T-helper 1 cell treated with Interleukin-12 subunit alpha and Interleukin-12 subunit beta and Interleukin-4 antibody, amounts not matched to agents 30 ng/mL and 1 ng/mL, for 36 hours (primary cell): Measurements from ENCODE around the gene ZG16. TPM values are rescaled to one million over a fixed set of nuclear protein-coding genes. Genes with fewer than 3 reads are reported as not detected.

Experiments used
- intact Hi-C: fragments of 100-400 bp; cut with micrococcal nuclease; formaldehyde crosslinking; loops from one replicate; pipeline ENCODE4 v1.15.1; 2024
- total RNA-seq: library from RNA; stranded (reverse); gene quantifications from 2 replicates; pipeline ENCODE4 v1.2.3, GENCODE V29; 2022

The ZG16 gene
- total RNA-seq, 1 donor from 2014 or later: not detected

DNA sequence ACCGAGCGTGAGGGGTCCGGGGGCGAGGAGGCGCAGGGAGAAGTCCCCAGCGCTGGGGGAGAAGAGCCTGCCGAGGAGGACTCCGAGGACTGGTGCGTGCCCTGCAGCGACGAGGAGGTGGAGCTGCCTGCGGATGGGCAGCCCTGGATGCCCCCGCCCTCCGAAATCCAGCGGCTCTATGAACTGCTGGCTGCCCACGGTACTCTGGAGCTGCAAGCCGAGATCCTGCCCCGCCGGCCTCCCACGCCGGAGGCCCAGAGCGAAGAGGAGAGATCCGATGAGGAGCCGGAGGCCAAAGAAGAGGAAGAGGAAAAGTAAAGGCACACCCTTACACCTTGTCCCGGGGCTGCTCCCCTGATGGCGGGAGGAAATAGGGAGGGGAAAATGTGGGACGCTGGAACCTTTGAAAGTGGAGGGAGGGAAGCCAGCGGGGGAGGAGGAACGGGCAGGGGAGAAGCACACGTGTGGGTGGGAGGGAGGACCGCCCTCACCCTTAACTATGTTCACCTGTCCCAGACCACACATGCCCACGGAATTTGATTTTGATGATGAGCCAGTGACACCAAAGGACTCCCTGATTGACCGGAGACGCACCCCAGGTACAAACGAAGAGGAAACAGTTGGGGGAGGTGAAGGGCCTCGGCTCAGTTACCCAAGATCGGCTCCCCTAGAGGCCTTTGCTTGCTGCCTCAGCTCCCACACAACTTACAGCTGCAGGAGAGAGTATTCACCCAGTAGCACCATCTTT is 38.8 kb downstream of the ZG16 start:
- intact Hi-C loops: loop anchor here (1.0 to 2.0 kb wide), 8 partner anchors 8 to 841 kb away; partner anchors contain the start of genes CDIPT, FBRS, KIF22 and TAOK2

DNA sequence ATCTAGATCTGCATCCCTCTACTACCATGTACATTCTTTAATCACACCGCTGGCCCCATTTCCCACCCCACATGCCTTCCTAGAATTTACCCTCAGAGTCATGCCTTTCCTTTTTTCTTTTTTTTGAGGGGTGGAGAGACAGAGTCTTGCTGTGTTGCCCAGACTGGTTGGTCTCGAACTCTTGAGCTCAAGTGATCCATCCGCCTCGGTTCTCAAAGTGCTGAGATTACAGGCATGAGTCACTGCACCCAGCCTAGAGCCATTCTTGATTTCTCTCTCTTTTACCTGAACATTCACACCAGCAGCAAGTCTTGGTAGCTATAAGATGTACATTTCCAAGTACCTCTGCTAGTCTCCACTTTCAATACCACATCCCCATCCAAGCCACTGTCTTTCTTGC is 40.0 kb downstream of the ZG16 start:
- intact Hi-C loops: no loop called here

DNA sequence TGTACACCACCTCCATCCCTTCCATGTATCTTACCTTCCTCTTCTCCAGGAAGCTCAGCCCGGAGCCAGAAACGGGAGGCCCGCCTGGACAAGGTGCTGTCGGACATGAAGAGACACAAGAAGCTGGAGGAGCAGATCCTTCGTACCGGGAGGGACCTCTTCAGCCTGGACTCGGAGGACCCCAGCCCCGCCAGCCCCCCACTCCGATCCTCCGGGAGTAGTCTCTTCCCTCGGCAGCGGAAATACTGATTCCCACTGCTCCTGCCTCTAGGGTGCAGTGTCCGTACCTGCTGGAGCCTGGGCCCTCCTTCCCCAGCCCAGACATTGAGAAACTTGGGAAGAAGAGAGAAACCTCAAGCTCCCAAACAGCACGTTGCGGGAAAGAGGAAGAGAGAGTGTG is 41.5 kb downstream of the ZG16 start:
- intact Hi-C loops: no loop called here

DNA sequence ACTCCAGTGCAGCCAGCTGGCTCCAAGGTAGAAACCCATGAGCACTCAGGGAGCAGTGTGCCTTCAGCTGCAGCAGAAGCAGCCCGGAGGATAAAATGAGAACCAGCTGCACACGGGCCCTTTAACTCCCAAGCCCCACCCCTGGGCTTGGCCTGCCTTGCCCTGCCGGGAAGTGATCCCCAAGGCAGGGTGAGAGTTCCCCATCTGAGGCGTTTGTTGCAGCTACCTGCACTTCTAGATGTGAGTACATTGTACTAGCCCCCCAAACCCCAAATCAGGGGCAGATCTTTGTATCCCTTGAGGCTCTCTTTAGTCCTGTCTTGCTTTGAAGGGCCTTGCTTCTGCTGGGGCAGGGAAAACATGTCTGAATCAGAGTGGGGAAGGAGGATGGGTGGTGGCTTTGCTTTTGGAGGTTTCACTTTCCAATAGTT is 42.2 kb downstream of the ZG16 start, which contains the start of gene MVP:
Gene MVP (plus strand): TSS at position 192 of the 431 bp plus-strand sequence. CDS start 10,088 bp downstream, outside the sequence.
- intact Hi-C loops: loop anchor here (1.0 to 10.0 kb wide), 7 partner anchors 15 to 207 kb away; partner anchors contain the start of genes C16orf54, CDIPT, KCTD13 and TMEM219

DNA sequence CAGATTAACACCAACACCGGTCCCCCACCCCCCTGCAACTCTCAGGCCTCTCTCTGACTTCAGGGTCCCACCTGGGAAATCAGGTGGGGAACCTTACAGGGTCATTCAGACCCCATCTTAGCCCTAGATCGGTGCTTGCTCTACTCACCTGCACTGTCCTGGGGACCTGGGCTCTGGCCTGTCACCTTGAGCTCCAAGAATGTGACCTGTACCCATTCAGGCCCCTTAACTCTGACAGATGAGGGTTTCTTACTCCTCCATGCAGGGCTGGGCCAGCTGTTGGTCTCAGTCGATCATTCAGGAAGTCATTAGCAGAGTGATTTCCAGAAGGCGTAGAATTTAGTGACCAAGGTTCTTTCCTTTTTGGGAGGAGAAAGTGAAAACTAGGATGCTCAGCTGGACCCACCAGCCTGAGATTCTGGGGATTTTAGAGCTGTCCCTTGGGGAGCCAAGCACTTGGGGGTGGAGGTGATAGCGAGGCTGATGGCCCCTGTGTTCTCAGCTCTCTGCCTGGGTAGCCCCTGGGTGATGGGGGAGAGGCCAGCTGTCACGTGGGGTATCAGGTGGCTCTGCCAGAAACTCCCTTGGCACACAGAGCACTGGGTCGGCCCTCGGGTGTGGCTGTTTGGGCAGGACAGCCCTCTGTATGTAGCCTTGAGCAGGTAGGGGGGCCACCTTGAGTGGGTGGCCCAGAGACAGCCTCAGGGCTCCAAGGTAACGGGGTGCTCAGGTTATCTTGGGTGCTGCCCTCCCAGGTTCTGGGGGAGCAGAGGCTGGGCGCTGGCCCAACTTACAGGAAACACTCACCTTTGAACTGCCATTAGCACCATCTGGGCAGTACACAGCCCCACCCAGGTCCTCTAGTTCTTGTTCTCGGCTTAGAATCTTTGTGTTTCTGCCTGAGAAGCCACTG is 42.9 kb downstream of the ZG16 start:
- intact Hi-C loops: loop anchor here (1.0 to 10.0 kb wide), 7 partner anchors 16 to 208 kb away; partner anchors contain the start of genes C16orf54, CDIPT, KCTD13 and TMEM219

DNA sequence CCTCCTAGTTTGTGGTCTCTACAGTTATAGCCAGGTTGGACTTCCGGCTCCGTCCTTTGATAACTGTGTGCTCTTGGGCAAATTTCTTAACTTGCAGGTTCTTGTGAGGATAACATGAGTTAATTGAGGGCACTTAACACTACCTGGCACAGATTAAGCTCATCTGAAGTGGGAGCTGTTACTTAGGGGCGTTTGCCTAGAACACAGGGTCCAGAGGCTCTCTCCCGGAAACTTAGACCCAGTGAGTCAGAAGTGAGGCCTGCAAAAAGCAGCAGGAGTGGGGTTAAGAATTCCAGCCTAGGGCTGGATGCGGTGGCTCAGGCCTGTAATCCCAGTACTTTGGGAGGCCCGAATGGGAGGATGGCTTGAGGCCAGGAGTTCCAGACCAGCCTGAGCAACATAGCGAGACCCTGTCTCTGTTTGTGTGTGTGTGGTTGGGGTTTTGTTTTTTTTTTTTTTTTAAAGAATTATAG is 43.6 kb downstream of the ZG16 start:
- intact Hi-C loops: loop anchor here (2.0 to 10.0 kb wide), 5 partner anchors 17 to 209 kb away; partner anchors contain the start of genes C16orf54, KCTD13 and TMEM219

DNA sequence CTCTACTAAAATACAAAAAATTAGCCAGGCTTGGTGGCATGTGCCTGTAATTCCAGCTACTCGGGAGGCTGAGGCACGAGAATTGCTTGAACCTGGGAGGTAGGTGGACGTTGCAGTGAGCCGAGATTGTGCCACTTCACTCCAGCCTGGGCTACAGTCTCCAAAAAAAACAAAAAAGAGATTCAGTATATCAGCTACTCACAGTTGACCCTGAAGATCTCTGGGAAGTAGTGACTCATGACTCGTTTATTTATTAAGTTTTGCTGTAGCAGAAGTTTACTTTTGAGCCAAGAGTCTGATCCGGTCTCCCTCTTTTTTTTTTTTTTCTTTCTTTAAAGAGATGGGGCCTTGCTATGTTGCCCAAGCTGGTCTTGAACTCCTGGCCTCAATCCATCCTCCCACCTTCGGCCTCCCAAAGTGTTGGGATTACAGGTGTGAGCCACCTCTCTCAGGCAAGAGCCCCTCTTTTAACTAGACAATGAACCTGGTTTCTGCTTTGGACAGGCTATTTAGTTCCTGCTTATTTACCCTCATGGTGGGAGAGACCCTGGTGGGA is 46.6 kb downstream of the ZG16 start:
- intact Hi-C loops: loop anchor here (1.0 to 10.0 kb wide), 3 partner anchors 8 to 198 kb away; partner anchors contain the start of genes C16orf92, KCTD13 and PAGR1

DNA sequence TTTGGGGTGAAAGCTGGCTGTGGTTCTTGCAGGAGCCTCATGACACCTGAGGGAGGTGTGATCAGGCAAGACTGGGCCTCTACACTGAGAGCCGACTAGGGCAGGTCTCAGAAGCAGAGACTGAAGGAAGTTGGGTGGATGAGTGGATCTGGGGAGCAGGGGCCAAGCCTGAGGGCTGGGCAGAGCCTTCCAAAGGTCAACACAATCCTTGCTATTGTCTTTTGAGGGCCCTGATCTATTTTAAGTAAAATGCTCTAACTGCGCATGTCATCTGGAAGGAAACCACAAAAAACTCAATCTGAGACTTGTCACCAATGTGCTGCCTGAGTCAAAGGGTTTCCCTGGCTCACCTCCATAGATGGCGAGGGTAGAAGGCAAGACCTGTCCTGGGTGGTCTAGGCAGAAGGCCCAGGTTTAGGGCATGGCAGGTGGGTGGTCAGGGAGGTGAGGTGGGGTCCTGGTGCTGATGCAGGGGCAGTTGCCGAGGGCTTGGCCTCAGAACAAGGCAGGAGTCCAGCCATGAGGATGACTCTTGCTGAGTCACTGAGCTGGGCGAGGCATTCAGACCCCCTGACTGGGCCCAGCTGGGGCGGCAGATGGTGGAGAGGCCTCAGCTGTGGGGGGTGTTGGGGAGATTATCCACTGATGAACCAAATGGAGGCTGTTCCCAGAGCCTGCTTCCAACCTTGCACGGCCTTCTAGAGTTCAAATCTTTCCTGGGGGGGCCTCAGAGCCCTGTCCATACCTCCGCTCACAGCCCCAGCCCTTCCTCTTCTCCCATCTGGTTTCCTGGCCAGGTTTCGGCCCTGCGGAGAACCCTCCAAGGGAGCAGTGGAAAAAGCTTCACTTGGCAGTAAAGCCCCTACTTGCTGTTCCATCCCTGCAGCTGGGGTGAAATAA is 47.3 kb downstream of the ZG16 start:
- intact Hi-C loops: loop anchor here (1.0 to 10.0 kb wide), 3 partner anchors 9 to 197 kb away; partner anchors contain the start of genes C16orf92, KCTD13 and PAGR1

DNA sequence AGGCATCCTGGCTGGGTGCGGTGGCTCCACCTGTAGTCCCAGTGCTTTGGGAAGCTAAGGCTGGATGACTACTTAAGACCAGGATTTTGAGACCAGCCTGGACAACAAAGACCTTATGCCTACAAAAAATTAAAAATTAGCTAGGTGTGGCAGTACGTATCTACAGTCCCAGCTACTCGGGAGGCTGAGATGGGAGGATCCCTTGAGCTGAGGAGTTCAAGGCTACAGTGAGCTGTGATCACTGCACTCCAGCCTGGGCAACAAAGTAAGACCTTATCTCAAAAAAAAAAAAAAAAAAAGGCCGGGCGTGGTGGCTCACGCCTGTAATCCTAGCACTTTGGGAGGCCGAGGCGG is 48.3 kb downstream of the ZG16 start:
- intact Hi-C loops: loop anchor here (5.0 to 10.0 kb wide), 2 partner anchors 98 to 196 kb away; partner anchors contain the start of genes C16orf92 and KCTD13

DNA sequence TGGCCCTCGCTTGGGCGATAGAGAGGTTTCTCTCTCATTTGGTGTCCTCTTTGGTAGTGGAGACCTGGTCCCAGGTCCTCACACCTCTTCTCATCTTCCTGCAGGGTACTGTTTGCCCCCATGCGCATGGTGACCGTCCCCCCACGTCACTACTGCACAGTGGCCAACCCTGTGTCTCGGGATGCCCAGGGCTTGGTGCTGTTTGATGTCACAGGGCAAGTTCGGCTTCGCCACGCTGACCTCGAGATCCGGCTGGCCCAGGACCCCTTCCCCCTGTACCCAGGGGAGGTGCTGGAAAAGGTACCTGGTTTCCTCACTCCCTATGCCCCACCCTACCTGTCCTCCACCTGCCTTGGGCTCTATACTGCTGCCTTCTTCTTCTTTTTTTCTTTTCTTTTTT is 52.7 kb downstream of the ZG16 start:
- intact Hi-C loops: no loop called here

DNA sequence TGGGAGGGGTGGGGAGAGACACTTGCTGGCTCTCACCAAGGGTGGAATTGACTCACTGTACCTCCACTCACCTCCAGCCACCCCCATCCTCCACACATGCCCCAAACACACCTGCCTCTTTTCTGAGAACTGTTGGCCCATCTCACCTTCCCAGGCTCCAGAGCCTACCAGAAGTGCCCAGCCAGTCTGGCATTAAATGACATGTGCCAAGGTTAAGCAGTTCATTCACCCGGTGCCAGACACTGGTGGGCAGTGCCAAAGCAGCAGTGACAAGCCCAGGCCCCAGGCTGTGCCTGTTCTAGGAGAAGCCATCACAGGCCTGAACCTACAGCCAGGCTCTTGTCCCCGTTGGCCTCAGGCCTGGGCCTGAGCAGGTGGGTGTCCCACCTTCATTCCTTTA is 53.4 kb downstream of the ZG16 start:
- intact Hi-C loops: no loop called here

Other genes starting within 250 kb of the ZG16 start
- 381 and 388 TPM in 2 replicates for gene SPN, start 115.0 kb upstream of the ZG16 start, total RNA-seq
- 8.0 and 9.1 TPM in 2 replicates for gene QPRT, start 99.1 kb upstream of the ZG16 start, total RNA-seq
- gene C16orf54, start 32.3 kb upstream of the ZG16 start, total RNA-seq: 61.6 and 65.2 TPM in 2 replicates
- gene KIF22, start 12.5 kb downstream of the ZG16 start, total RNA-seq: 129 and 133 TPM in 2 replicates
- 353 and 357 TPM in 2 replicates for gene MAZ, start 28.3 kb downstream of the ZG16 start, total RNA-seq
- gene PRRT2, start 33.9 kb downstream of the ZG16 start, total RNA-seq: 0.61 and 0.91 TPM in 2 replicates
- 24.3 and 24.8 TPM in 2 replicates for gene PAGR1, start 37.9 kb downstream of the ZG16 start, total RNA-seq
- gene MVP, start 42.2 kb downstream of the ZG16 start, total RNA-seq: 263 and 268 TPM in 2 replicates
- gene CDIPT, start 85.0 kb downstream of the ZG16 start, total RNA-seq: 68.7 and 75.4 TPM in 2 replicates
- 0.07 TPM in 2 replicates for gene SEZ6L2, start 121.3 kb downstream of the ZG16 start, total RNA-seq
- 0.17 and 0.32 TPM in 2 replicates for gene ASPHD1, start 122.2 kb downstream of the ZG16 start, total RNA-seq
- 42.2 and 48.4 TPM in 2 replicates for gene KCTD13, start 148.0 kb downstream of the ZG16 start, total RNA-seq
- gene TMEM219, start 183.8 kb downstream of the ZG16 start, total RNA-seq: 46.1 and 54.0 TPM in 2 replicates
- 39.8 and 41.5 TPM in 2 replicates for gene TAOK2, start 195.6 kb downstream of the ZG16 start, total RNA-seq
- 35.8 and 36.9 TPM in 2 replicates for gene HIRIP3, start 217.4 kb downstream of the ZG16 start, total RNA-seq
- 98.2 and 112 TPM in 2 replicates for gene INO80E, start 218.0 kb downstream of the ZG16 start, total RNA-seq
- gene DOC2A, start 232.8 kb downstream of the ZG16 start, total RNA-seq: not detected in 2 replicates
- gene C16orf92, start 244.9 kb downstream of the ZG16 start, total RNA-seq: not detected in 2 replicates